T-helper 2 cell treated with Interferon-gamma antibody and Interleukin-4, amounts not matched to agents 5 μg/mL and 100 μg/mL, for 36 hours (primary cell): ENCODE data around the gene CSF1.

Experiments used
- DNase-seq: peaks from one replicate; pipeline ENCODE4 v3.0.0; 2021; ENCODE audit warnings: low spot score
- H3K27ac Mint-ChIP-seq: one replicate; pipeline ENCODE4 v1.8.0; 2021; ENCODE audit warnings: mild to moderate bottlenecking, mixed read lengths
- H3K27me3 Mint-ChIP-seq: one replicate; pipeline ENCODE4 v1.8.0; 2021; ENCODE audit warnings: low read depth, mixed read lengths
- H3K36me3 Mint-ChIP-seq: one replicate; pipeline ENCODE4 v1.8.0; 2021; ENCODE audit warnings: low read depth, mixed read lengths
- H3K4me1 Mint-ChIP-seq: one replicate; pipeline ENCODE4 v1.8.0; 2021; ENCODE audit warnings: low read depth, mixed read lengths
- H3K4me3 Mint-ChIP-seq: one replicate; pipeline ENCODE4 v1.8.0; 2022; ENCODE audit warnings: mild to moderate bottlenecking, moderate library complexity, mixed read lengths
- H3K9me3 Mint-ChIP-seq: one replicate; pipeline ENCODE4 v1.8.0; 2021; ENCODE audit warnings: mixed read lengths

CSF1 gene

GRCh38 chr1:109969146-109969829, 58.6 kb downstream of the CSF1 start:
- peaks cover 9% of the 10 kb centered on the region for H3K9me3 Mint-ChIP-seq
- H3K4me3 Mint-ChIP-seq, result no peak overlapping the region
- peaks cover 42% of the 10 kb centered on the region for H3K27me3 Mint-ChIP-seq
- H3K36me3 Mint-ChIP-seq, result no peaks in the 10 kb centered on the region
- DNase-seq, result no peak
- no peak overlapping the region for H3K27ac Mint-ChIP-seq
- no peaks in the 10 kb centered on the region for H3K4me1 Mint-ChIP-seq

- H3K4me1 Mint-ChIP-seq, result no peaks in the 10 kb centered on the region
- peaks cover 7% of the 10 kb centered on the region for H3K9me3 Mint-ChIP-seq
- no peak for DNase-seq
- no peaks in the 10 kb centered on the region for H3K36me3 Mint-ChIP-seq
- no peak overlapping the region for H3K4me3 Mint-ChIP-seq
- H3K27ac Mint-ChIP-seq, result no peak overlapping the region
- H3K27me3 Mint-ChIP-seq, result peaks cover 42% of the 10 kb centered on the region
Measured at GRCh38 chr1:109969907-109970306, 59.3 kb downstream of the CSF1 start.

GRCh38 chr1:109971559-109971958, 60.9 kb downstream of the CSF1 start:
- H3K4me3 Mint-ChIP-seq, result no peak overlapping the region
- no peaks in the 10 kb centered on the region for H3K9me3 Mint-ChIP-seq
- no peaks in the 10 kb centered on the region for H3K36me3 Mint-ChIP-seq
- peaks cover 30% of the 10 kb centered on the region for H3K27me3 Mint-ChIP-seq
- no peak overlapping the region for H3K27ac Mint-ChIP-seq
- H3K4me1 Mint-ChIP-seq, result no peaks in the 10 kb centered on the region
- DNase-seq, result no peak

GRCh38 chr1:109974191-109974590, 63.5 kb downstream of the CSF1 start:
- no peaks in the 10 kb centered on the region for H3K36me3 Mint-ChIP-seq
- no peaks in the 10 kb centered on the region for H3K4me1 Mint-ChIP-seq
- no peak overlapping the region for H3K27ac Mint-ChIP-seq
- H3K4me3 Mint-ChIP-seq, result no peak overlapping the region
- no peaks in the 10 kb centered on the region for H3K9me3 Mint-ChIP-seq
- DNase-seq, result no peak
- H3K27me3 Mint-ChIP-seq, result peaks cover 20% of the 10 kb centered on the region

- Mint-ChIP-seq H3K36me3 (no peaks in the 10 kb centered on the region), H3K9me3 (no peaks in the 10 kb centered on the region), H3K4me1 (peaks cover 3% of the 10 kb centered on the region), H3K27me3 (peaks cover 16% of the 10 kb centered on the region), H3K27ac (no peak overlapping the region), H3K4me3 (no peak overlapping the region)
- no peak for DNase-seq
Measured at GRCh38 chr1:109975718-109976117, 65.1 kb downstream of the CSF1 start.

DNA sequence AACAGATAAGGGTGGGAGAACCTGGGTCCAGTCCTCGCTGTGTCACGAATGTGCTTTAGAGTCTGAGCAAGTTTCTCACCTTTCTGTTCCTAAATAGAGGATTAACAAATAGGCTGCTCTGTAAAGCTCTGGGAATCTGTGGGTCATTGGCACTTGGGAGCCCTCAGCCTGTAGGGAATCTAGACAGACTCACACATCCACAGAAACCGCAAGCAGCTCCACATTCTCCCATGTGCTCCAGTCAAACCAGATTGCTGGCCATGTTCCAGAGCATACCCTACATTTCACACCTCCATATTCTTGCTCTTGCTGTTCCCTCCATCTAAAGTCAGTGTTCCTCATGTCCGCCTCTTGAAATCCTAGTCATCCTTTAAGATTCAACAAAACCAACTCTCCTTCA, 66.1 kb downstream of the CSF1 start:
- H3K27ac Mint-ChIP-seq, result no peak overlapping the region
- H3K9me3 Mint-ChIP-seq, result no peaks in the 10 kb centered on the region
- H3K27me3 Mint-ChIP-seq, result peaks cover 7% of the 10 kb centered on the region
- no peak for DNase-seq
- no peak overlapping the region for H3K4me3 Mint-ChIP-seq
- H3K4me1 Mint-ChIP-seq, result peaks cover 3% of the 10 kb centered on the region
- no peaks in the 10 kb centered on the region for H3K36me3 Mint-ChIP-seq

DNA sequence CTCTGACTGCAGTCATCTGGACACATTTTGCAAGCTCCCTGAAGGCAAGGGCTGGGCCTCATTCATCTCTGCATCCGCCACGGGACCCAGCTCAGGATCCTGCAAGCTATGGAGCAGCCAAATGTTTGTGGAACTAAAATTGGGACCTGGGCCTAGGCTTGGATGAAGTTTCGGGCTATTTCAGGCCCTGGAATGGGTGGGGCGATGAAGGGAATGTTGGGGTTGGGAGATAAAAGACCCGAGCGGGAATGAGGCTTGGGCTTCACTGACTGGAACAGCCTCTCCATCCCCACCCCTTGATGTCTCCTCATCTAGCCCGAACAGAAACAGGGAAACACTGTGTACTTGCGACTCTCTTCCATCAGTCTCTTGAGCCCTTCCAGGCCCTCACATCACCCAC, 66.6 kb downstream of the CSF1 start:
- peaks cover 3% of the 10 kb centered on the region for H3K4me1 Mint-ChIP-seq

DNA sequence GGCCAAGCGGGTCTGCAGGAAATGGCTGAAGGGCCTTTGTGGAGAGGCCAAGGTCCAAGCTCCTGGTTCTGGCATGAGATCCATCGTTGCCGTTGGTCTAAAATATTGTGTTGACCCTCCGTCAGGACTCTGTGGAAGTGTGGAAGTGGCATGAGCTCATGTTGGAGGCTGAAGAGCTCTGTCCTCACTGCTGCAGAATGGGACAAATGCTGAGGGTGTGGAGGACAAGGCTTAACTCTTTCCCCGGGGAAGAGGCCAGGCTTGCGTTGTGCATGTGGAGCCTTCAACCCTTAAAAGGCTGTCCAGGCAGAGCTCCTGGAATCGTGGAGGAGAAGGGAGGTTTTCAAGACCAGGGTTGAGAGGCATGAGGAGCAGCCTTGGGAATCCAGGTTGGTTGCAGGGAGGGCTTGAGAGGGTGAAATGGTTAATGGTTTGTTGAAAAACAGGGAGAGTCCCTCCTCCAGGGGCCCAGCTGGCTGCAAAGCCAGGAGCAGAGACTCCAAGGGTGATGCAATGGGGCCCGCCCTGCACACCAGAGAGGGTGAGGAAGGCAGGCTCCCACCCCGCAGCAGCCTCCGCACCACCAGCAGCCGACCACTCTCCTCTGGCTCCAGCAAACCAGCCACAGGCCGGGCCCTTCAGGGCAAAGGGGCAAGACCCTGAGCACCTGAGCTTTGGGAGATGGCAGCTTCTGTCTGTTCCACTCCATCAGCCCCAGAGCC, 67.2 kb downstream of the CSF1 start:
- Mint-ChIP-seq H3K27me3 (peaks cover 7% of the 10 kb centered on the region), H3K27ac (no peak overlapping the region), H3K4me1 (peaks cover 3% of the 10 kb centered on the region), H3K9me3 (no peaks in the 10 kb centered on the region), H3K4me3 (no peak overlapping the region), H3K36me3 (no peaks in the 10 kb centered on the region)
- no peak for DNase-seq

More for the DNA sequence above, 66.6 kb downstream of the CSF1 start:
- Mint-ChIP-seq H3K27ac (no peak overlapping the region), H3K9me3 (no peaks in the 10 kb centered on the region), H3K36me3 (no peaks in the 10 kb centered on the region), H3K27me3 (peaks cover 7% of the 10 kb centered on the region), H3K4me3 (no peak overlapping the region)
- no peak for DNase-seq

DNA sequence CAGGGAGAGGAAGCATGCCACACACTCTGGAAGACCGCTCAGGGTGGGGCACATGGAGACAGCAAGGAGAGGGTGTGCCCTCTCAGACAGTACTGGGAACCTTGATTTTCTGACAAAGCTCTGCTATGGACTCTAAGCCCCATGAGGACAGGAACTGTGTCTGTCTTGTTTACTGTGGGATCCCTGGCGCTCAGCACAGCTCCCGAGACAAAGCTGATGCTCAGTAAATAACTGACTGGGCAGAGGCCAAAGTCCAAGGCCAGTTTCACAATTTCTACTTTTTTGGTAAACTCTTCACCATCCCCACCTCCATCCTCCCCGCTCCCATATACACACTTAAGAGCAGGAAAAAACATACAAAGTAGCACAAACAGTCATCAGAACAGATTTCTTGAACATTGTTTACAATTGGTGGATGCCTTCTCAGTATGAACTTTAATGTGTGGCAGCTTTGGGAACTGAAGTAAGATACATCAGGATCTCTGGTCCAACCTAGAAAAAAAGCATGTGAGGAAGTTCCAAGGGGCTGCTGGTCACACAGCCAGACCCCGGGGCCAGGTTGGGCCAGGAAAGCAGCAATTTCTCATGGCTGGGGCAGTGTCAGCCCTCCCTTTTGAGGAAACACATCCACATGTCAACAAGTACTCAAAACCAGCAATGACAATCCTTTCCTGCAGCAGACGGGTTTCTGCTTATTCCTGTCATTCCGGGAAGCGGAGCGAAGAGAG, 68.3 kb downstream of the CSF1 start:
- Mint-ChIP-seq H3K27me3 (peaks cover 2% of the 10 kb centered on the region), H3K4me1 (peaks cover 5% of the 10 kb centered on the region), H3K36me3 (no peaks in the 10 kb centered on the region), H3K27ac (no peak overlapping the region), H3K9me3 (no peaks in the 10 kb centered on the region), H3K4me3 (no peak overlapping the region)
- DNase-seq, result no peak

- Mint-ChIP-seq H3K4me3 (no peak overlapping the region), H3K27ac (no peak overlapping the region), H3K4me1 (peaks cover 5% of the 10 kb centered on the region), H3K9me3 (no peaks in the 10 kb centered on the region), H3K27me3 (peaks cover 2% of the 10 kb centered on the region), H3K36me3 (no peaks in the 10 kb centered on the region)
- DNase-seq, result no peak
Measured at GRCh38 chr1:109979489-109980091, 68.9 kb downstream of the CSF1 start.
